ENCODE results near the gene MISP. TPM values are rescaled to one million over a fixed set of nuclear protein-coding genes. Genes with fewer than 3 reads are reported as not detected.

Gene MISP
- total and polyA plus RNA-seq, 2 experiments from 2014 or later: 0.27 to 0.28 TPM

GRCh38 chr19:800360-801029 lies 49.6 kb downstream of the MISP start:
- peaks cover 40% of the 10 kb centered on the region for H3F3A ChIP-seq (replicated peaks; ENCODE audit: low read depth)
- H4K20me1 ChIP-seq (replicated peaks; ENCODE audit: insufficient read depth): peaks cover 56% of the 10 kb centered on the region
- H3K36me3 Mint-ChIP-seq (ENCODE audit: low read depth): peaks cover 67% of the 10 kb centered on the region
- no peaks in the 10 kb centered on the region for H3K9me3 Mint-ChIP-seq
- peak overlapping the region; percentile 98 for H3K4me3 ChIP-seq
- peak overlapping the region; percentile 79 for H3K27ac ChIP-seq (ENCODE audit: low read depth)
- H3K4me1 Mint-ChIP-seq: peaks cover 33% of the 10 kb centered on the region
- peaks cover 30% of the 10 kb centered on the region for H3K4me1 ChIP-seq (ENCODE audit: insufficient read depth)
- peaks cover 77% of the 10 kb centered on the region for H3K79me2 ChIP-seq (replicated peaks; ENCODE audit: insufficient read depth)
- no peaks in the 10 kb centered on the region for H3K27me3 ChIP-seq (ENCODE audit: insufficient read depth)
- H3K4me2 ChIP-seq: peak overlapping the region; percentile 98
- no peak for DNase-seq (ENCODE audit: low spot score)
- H3K9me2 ChIP-seq (ENCODE audit: insufficient read depth): no peaks in the 10 kb centered on the region
- peak overlapping the region; percentile 94 for H3K4me3 Mint-ChIP-seq
- no peak for TF ChIP-seq ETS1 (IDR thresholded peaks at IDR 0.05)
- no peak for TF ChIP-seq POLR2AphosphoS5 (IDR thresholded peaks at IDR 0.05; ENCODE audit: low read depth)
- no peak for TF ChIP-seq ZNF462 (CRISPR knock-in tag; IDR thresholded peaks at IDR 0.05)
- TF ChIP-seq NANOG (IDR thresholded peaks at IDR 0.05; ENCODE audit: borderline replicate concordance): no peak
- no peak for TF ChIP-seq CTCF (conservative IDR thresholded peaks at IDR 0.05; ENCODE audit: low read depth in 2 of 2)
- TF ChIP-seq STAT1 (IDR thresholded peaks at IDR 0.05; ENCODE audit: unreplicated experiment): no peak
- no peak for TF ChIP-seq JUNB (IDR thresholded peaks at IDR 0.05; ENCODE audit: unreplicated experiment)
- no peak for TF ChIP-seq ZNF331 (CRISPR knock-in tag; IDR thresholded peaks at IDR 0.05; ENCODE audit: low read depth)
- no peak for TF ChIP-seq EZH2phosphoT487 (IDR thresholded peaks at IDR 0.05; ENCODE audit: unreplicated experiment)
- no peak for TF ChIP-seq REST (IDR thresholded peaks at IDR 0.05; ENCODE audit: unreplicated experiment)
- no peak for TF ChIP-seq CREB1 (CRISPR knock-in tag; IDR thresholded peaks at IDR 0.05; ENCODE audit: low read depth)
- H3K27me3 Mint-ChIP-seq (ENCODE audit: insufficient read depth, low read depth, poor library complexity): peaks cover 28% of the 10 kb centered on the region
- no peak overlapping the region for H2AFZ ChIP-seq
- H3K36me3 ChIP-seq (ENCODE audit: insufficient read depth): peaks cover 17% of the 10 kb centered on the region; the same call in 1 of the 2 replicates
- peak overlapping the region; percentile 80 for H3K27ac Mint-ChIP-seq
- ATAC-seq: no peak
